GM21447 (cell line): ENCODE data around the gene ZHX3.
"Not testable (repeated sequence)": the region's sequence is repeated elsewhere in the genome, so short reads cannot be mapped to it uniquely, and the experiment has no call there.

Experiments used
- ATAC-seq: cut with Tn5 transposase; IDR thresholded peaks from one replicate; pipeline ENCODE4 v1.9.1; 2021; ENCODE audit not compliant: unreplicated experiment

The ZHX3 gene

GRCh38 chr20:41139227-41140093 lies 178.1 kb downstream of the ZHX3 start:
- ATAC-seq, result no peak

- no peak for ATAC-seq
These were observed 178.9 kb downstream of the ZHX3 start for GRCh38 chr20:41138475-41139226.

DNA sequence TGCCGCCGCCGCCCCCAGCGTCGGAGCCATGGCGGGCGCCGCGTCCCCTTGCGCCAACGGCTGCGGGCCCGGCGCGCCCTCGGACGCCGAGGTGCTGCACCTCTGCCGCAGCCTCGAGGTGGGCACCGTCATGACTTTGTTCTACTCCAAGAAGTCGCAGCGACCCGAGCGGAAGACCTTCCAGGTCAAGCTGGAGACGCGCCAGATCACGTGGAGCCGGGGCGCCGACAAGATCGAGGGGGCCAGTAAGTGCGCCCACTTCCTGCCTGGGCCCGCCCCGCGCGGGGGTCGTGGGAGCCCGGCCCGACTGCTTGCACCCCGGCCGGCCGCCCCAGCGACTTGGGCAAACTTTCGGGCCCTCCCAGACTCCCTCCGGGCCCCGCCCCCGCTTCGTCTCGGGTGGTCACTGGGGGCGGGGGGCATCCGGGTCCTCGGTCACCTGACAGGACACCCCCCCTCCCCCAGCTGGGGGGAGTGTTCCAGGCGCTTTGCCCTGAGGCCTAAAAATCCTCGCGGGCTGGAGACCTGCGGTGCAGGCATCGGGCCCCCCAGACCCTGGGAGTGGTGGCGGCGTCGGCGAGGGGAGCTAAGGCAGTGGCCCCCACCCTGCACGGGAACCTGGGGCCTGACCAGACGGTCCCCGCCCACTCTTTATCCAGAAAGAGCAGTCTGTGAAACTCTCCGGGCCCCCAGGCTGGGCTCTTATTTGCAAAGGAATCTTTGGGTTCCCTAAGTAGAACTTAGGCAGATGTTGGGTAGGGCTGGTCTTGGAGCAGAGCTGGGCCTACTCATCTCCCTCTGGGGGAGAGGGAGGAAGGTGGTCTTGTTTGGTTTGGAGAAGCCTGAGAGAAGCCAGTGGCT lies 179.7 kb downstream of the ZHX3 start:
- peak; percentile 8 for ATAC-seq

- ATAC-seq, result peak; percentile 47
These were observed 180.6 kb downstream of the ZHX3 start, which contains the start of gene PLCG1 for GRCh38 chr20:41136680-41137613. PLCG1 (plus strand) TSS chr20:41137543; CDS start chr20:41137642, 99 bp downstream.

- no peak for ATAC-seq
These were observed 181.4 kb downstream of the ZHX3 start for GRCh38 chr20:41135888-41136679.

DNA sequence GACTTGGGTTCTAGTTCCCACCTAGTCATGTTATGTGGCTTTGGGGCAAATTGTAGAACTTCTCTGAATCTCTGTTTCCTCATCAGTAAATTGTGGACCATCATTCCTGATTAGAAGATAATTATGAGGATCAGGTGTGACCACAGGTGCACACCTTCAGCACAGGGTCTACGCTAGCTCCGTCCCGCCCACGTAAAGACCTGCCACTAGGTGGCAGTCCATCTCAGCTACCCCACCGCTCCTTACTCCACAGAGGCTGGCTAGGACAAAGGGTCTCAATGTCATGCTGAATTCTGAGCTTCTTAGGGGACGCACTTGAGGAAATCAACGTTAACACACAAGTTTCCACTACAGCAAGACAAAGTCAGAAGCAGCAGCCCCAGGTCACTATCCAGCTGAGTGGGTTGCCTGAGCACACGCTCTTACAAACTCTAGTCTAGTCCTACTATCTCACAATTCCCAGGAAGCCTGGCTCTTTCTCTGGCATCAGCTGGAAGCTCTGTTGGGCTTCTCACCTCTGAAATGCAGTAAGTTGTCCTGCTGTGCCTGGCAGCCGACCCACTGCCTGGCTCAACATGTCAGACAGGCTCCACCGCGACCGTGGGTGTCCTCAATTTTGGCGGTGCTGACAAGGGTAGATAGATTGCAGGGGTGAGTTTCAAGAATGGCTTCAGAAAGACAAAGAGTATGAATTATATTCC lies 182.2 kb downstream of the ZHX3 start:
- no peak for ATAC-seq

- ATAC-seq, result no peak
These were observed 183.0 kb downstream of the ZHX3 start for GRCh38 chr20:41134362-41135186.

- ATAC-seq, result peak; percentile 36
These were observed 183.7 kb downstream of the ZHX3 start for GRCh38 chr20:41133709-41134361.

GRCh38 chr20:41132388-41132775 lies 185.1 kb downstream of the ZHX3 start:
- ATAC-seq, result not testable (repeated sequence)

DNA sequence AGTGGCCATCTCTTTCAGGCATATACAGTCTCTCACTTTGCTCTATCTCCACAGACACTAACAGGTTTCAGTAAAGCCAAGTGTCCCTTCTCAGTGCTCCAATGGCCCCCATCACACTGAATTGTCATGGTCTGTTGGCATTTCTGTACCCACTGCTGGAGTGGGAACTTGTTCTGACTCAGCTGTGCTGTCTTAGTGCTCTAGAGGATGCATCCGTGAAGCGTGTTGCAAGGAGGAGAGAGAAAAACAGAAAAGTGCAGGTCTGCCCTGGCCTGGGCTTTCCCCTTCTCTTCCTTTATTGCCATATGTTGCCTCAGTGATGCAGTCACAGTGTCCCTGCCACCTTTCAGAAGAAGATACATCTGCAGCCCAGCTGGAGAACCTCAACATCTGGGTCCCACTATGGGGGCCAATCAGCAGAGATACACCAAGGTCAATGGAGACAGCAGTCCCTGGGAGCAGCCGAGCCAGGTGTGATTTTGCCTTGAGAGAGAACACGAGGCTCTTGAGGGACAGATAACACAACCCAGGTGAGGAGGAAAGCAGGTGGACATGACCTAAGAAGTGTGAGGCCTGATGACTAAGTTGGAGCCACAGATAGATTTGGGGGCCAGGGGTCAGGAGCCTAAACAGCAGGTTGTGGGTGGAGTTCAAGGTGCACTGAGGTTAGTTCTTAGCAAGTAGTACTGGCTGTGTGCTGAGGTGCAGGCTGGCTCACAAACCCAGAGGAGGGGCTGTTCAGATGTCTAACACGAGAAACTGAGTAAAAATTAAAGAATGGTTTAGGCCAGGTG lies 185.7 kb downstream of the ZHX3 start:
- ATAC-seq, result peak; percentile 46
